CD14-positive monocyte (primary cell): ENCODE results near the gene RGS9. TPM values are rescaled to one million over a fixed set of nuclear protein-coding genes. Genes with fewer than 3 reads are reported as not detected.

Experiments used
- DNase-seq, 3 donors: peaks; one replicate each; pipeline ENCODE4 v3.0.0-alpha.2; 2011 to 2022
- H2AFZ ChIP-seq: 2 replicates; pipeline ENCODE4 v1.6.0; 2012; ENCODE audit warnings: mild to moderate bottlenecking, low read depth, low read length, inconsistent platforms; ENCODE audit not compliant: insufficient read depth, poor library complexity, severe bottlenecking
- H3K27ac ChIP-seq, 2 donors: 1 replicate in 1 of 2; 2 replicates in 1 of 2; pipeline ENCODE4 v1.5.1; 2012 to 2013; ENCODE audit warnings: low read length in 2 of 2, control low read depth in 1 of 2, inconsistent platforms in 1 of 2, low read depth in 1 of 2, mild to moderate bottlenecking in 1 of 2
- H3K27me3 ChIP-seq, 2 donors: one replicate each; pipeline versions ENCODE4 v1.6.0 to v1.6.1; 2011 to 2013; ENCODE audit warnings: low read length in 2 of 2; ENCODE audit not compliant: control insufficient read depth in 2 of 2, insufficient read depth in 2 of 2
- H3K36me3 ChIP-seq, 2 donors: replicated peaks in 1 of 2; 1 replicate in 1 of 2; 2 replicates in 1 of 2; pipeline versions ENCODE4 v1.5.1 to v1.6.1; 2012 to 2013; ENCODE audit warnings: low read length in 2 of 2, control low read depth in 1 of 2, inconsistent platforms in 1 of 2, mild to moderate bottlenecking in 1 of 2; ENCODE audit not compliant: insufficient read depth in 2 of 2, control insufficient read depth in 1 of 2
- H3K4me1 ChIP-seq, 2 donors: 1 replicate in 1 of 2; 2 replicates in 1 of 2; pipeline versions ENCODE4 v1.5.1 to v1.6.1; 2012 to 2013; ENCODE audit warnings: low read length in 2 of 2, control low read depth in 1 of 2, inconsistent platforms in 1 of 2, mild to moderate bottlenecking in 1 of 2, moderate library complexity in 1 of 2; ENCODE audit not compliant: insufficient read depth in 2 of 2, control insufficient read depth in 1 of 2
- H3K4me2 ChIP-seq: replicated peaks from 2 replicates; pipeline ENCODE3; 2012; ENCODE audit warnings: low read length, moderate library complexity, mild to moderate bottlenecking; ENCODE audit not compliant: poor library complexity, severe bottlenecking; ENCODE audit errors: extremely low read depth
- H3K4me3 ChIP-seq, 3 experiments: fragments of 200-600 bp in 1 of 3; sonication (generic) in 1 of 3; replicated peaks in 1 of 3; 1 replicate in 2 of 3; 2 replicates in 1 of 3; pipeline ENCODE4 v1.5.1; 2011 to 2013; ENCODE audit warnings: low read length in 3 of 3, mild to moderate bottlenecking in 3 of 3, control low read depth in 2 of 3, low read depth in 2 of 3, inconsistent platforms in 1 of 3, moderate library complexity in 1 of 3
- H3K79me2 ChIP-seq: 2 replicates; pipeline ENCODE4 v1.6.0; 2012; ENCODE audit warnings: mild to moderate bottlenecking, control low read depth, inconsistent platforms, low read length, moderate library complexity; ENCODE audit not compliant: insufficient read depth
- H3K9ac ChIP-seq: 2 replicates; pipeline ENCODE4 v1.6.0; 2017; ENCODE audit warnings: low read length, mild to moderate bottlenecking; ENCODE audit not compliant: insufficient read depth, poor library complexity, severe bottlenecking
- H3K9me3 ChIP-seq, 2 donors: replicated peaks in 1 of 2; 1 replicate in 1 of 2; 2 replicates in 1 of 2; pipeline versions ENCODE4 v1.5.1 to v1.6.1; 2012 to 2013; ENCODE audit warnings: low read length in 2 of 2, control low read depth in 1 of 2; ENCODE audit not compliant: control insufficient read depth in 1 of 2, insufficient read depth in 1 of 2
- H4K20me1 ChIP-seq: 2 replicates; pipeline ENCODE4 v1.6.0; 2012; ENCODE audit warnings: mild to moderate bottlenecking, low read length, control low read depth, moderate library complexity; ENCODE audit not compliant: insufficient read depth
- H3K27ac Mint-ChIP-seq, 7 donors: one replicate each; pipeline ENCODE4 v1.8.0; 2020; ENCODE audit warnings: mild to moderate bottlenecking in 7 of 7, mixed read lengths in 7 of 7, moderate library complexity in 6 of 7, inconsistent platforms in 2 of 7
- H3K27me3 Mint-ChIP-seq, 3 donors: one replicate each; pipeline ENCODE4 v1.8.0; 2021 to 2022; ENCODE audit warnings: low read depth in 3 of 3, mild to moderate bottlenecking in 3 of 3, mixed read lengths in 3 of 3, moderate library complexity in 3 of 3, inconsistent platforms in 1 of 3
- H3K36me3 Mint-ChIP-seq, 2 donors: one replicate each; pipeline ENCODE4 v1.8.0; 2020; ENCODE audit warnings: mixed read lengths in 2 of 2, inconsistent platforms in 1 of 2, mild to moderate bottlenecking in 1 of 2
- H3K4me1 Mint-ChIP-seq: one replicate; pipeline ENCODE4 v1.8.0; 2020; ENCODE audit warnings: mild to moderate bottlenecking, mixed read lengths
- H3K4me3 Mint-ChIP-seq, 2 donors: one replicate each; pipeline ENCODE4 v1.8.0; 2020; ENCODE audit warnings: mild to moderate bottlenecking in 2 of 2, mixed read lengths in 2 of 2, moderate library complexity in 1 of 2
- H3K9me3 Mint-ChIP-seq, 7 donors: one replicate each; pipeline ENCODE4 v1.8.0; 2020 to 2022; ENCODE audit warnings: mixed read lengths in 7 of 7, mild to moderate bottlenecking in 6 of 7, moderate library complexity in 6 of 7, inconsistent platforms in 2 of 7
- CTCF ChIP-seq: fragments of 200-600 bp; IDR thresholded peaks from one replicate; pipeline ENCODE4 v1.8.0; 2022; ENCODE audit warnings: antibody characterized with exemption, mild to moderate bottlenecking
- WGBS: methylation state at CpG from one replicate; pipeline ENCODE4 v1.1.5; 2013; ENCODE audit warnings: missing lambda C conversion rate; ENCODE audit not compliant: insufficient coverage; 5-methylcytosine and 5-hydroxymethylcytosine counted together
- intact Hi-C, 2 donors: fragments of 100-400 bp; cut with micrococcal nuclease; formaldehyde crosslinking; loops; one replicate each; pipeline versions ENCODE4 v1.15.0 to v1.15.1; 2023
- polyA plus RNA-seq, 3 donors: library from polyadenylated mRNA; depleted of rRNA in 1 of 3; unstranded in 2 of 3; stranded (reverse) in 1 of 3; fragments of 300-500 nt in 2 of 3; fragments of >200 nt in 1 of 3; fragmentation: Illumina TruSeq in 2 of 3; gene quantifications; 1 replicate in 2 of 3; 2 replicates in 1 of 3; pipeline ENCODE4 v1.2.3, GENCODE V29; 2012 to 2021

RGS9 gene
- polyA plus RNA-seq, 3 donors, result 0.08 TPM; not detected in 2

GRCh38 chr17:65104973-65105372 lies 32.2 kb upstream of the RGS9 start:
- H3K4me1 ChIP-seq, result peaks cover 8 to 12% of the 10 kb centered on the region in 2 donors
- Mint-ChIP-seq H3K9me3 (peaks cover 0 to 2% (median 0%) of the 10 kb centered on the region in 7 donors), H3K4me1 (peaks cover 12% of the 10 kb centered on the region), H3K36me3 (no peaks in the 10 kb centered on the region), H3K27ac (no peak overlapping the region), H3K27me3 (peaks cover 0 to 15% (median 0%) of the 10 kb centered on the region in 3 donors), H3K4me3 (no peak overlapping the region)
- no peak for TF ChIP-seq CTCF
- no peaks in the 10 kb centered on the region for H4K20me1 ChIP-seq
- H3K36me3 ChIP-seq, result no peaks in the 10 kb centered on the region
- DNase-seq, result no peak
- 100% methylated on average over 1 of the region's 6 CpGs for WGBS
- H3K9ac ChIP-seq, result no peak overlapping the region
- no peak overlapping the region for H2AFZ ChIP-seq
- no peaks in the 10 kb centered on the region for H3K79me2 ChIP-seq
- H3K4me2 ChIP-seq, result no peak overlapping the region
- H3K4me3 ChIP-seq, result no peak overlapping the region
- no peak overlapping the region for H3K27ac ChIP-seq
- no peaks in the 10 kb centered on the region for H3K9me3 ChIP-seq
- H3K27me3 ChIP-seq, result no peaks in the 10 kb centered on the region
- intact Hi-C loops, result loop anchor here in 1 of 2 donors (5.0 kb wide), 2 partner anchors 48 to 143 kb away; partner anchors contain the start of gene GNA13

- Histone ChIP-seq H3K9ac (no peak overlapping the region), H3K9me3 (no peaks in the 10 kb centered on the region), H3K4me1 (no peaks in the 10 kb centered on the region), H3K27me3 (no peaks in the 10 kb centered on the region), H2AFZ (no peak overlapping the region), H3K27ac (no peak overlapping the region), H3K4me3 (no peak overlapping the region), H3K79me2 (no peaks in the 10 kb centered on the region), H3K4me2 (no peak overlapping the region), H3K36me3 (no peaks in the 10 kb centered on the region), H4K20me1 (no peaks in the 10 kb centered on the region)
- Mint-ChIP-seq H3K36me3 (no peaks in the 10 kb centered on the region), H3K9me3 (peaks cover 0 to 2% (median 0%) of the 10 kb centered on the region in 7 donors), H3K27me3 (peaks cover 0 to 5% (median 0%) of the 10 kb centered on the region in 3 donors), H3K4me1 (peaks cover 5% of the 10 kb centered on the region), H3K27ac (no peak overlapping the region), H3K4me3 (no peak overlapping the region)
- TF ChIP-seq CTCF, result no peak
- intact Hi-C loops, result no loop called here
- DNase-seq, result no peak
- WGBS, result 100% methylated on average over 6 of the region's 6 CpGs
These were observed 29.0 kb upstream of the RGS9 start for GRCh38 chr17:65108152-65108551.
